Mesendoderm (in vitro differentiated cells): Measurements from ENCODE around the gene LRRC47. TPM values are rescaled to one million over a fixed set of nuclear protein-coding genes. Genes with fewer than 3 reads are reported as not detected.
A peak's percentile ranks its signal among the peaks of the same experiment; 100 is the strongest.

Experiments used
- DNase-seq: peaks from one replicate; pipeline ENCODE4 v3.0.0; 2013
- H2AK5ac ChIP-seq: 2 replicates; pipeline ENCODE4 v1.6.1; 2013; ENCODE audit warnings: low read length, inconsistent platforms
- H2BK120ac ChIP-seq: 2 replicates; pipeline ENCODE4 v1.6.1; 2013; ENCODE audit warnings: low read depth, mild to moderate bottlenecking, low read length, moderate library complexity, mixed read lengths
- H2BK15ac ChIP-seq: replicated peaks from 2 replicates; pipeline ENCODE4 v1.6.1; 2013; ENCODE audit warnings: low read depth, mild to moderate bottlenecking, moderate library complexity
- H2BK5ac ChIP-seq: 2 replicates; pipeline ENCODE4 v1.6.1; 2013; ENCODE audit warnings: low read length, inconsistent platforms
- H3K18ac ChIP-seq: 2 replicates; pipeline ENCODE4 v1.6.1; 2013; ENCODE audit warnings: mild to moderate bottlenecking, low read length, mixed read lengths
- H3K23ac ChIP-seq: one replicate; pipeline ENCODE4 v1.6.1; 2013; ENCODE audit warnings: low read length
- H3K27ac ChIP-seq: 2 replicates; pipeline ENCODE4 v1.5.1; 2013; ENCODE audit warnings: low read depth, mild to moderate bottlenecking, inconsistent platforms, low read length, moderate library complexity
- H3K27me3 ChIP-seq: 2 replicates; pipeline ENCODE4 v1.6.1; 2013; ENCODE audit warnings: low read length, control low read depth, mild to moderate bottlenecking, inconsistent platforms; ENCODE audit not compliant: insufficient read depth, poor library complexity
- H3K36me3 ChIP-seq: 2 replicates; pipeline ENCODE4 v1.6.1; 2013; ENCODE audit warnings: low read length, inconsistent platforms; ENCODE audit not compliant: control insufficient read depth, insufficient read depth
- H3K4ac ChIP-seq: one replicate; pipeline ENCODE4 v1.6.1; 2013; ENCODE audit warnings: low read depth, mild to moderate bottlenecking, low read length, moderate library complexity
- H3K4me1 ChIP-seq: 2 replicates; pipeline ENCODE4 v1.6.1; 2013; ENCODE audit warnings: low read depth, low read length, inconsistent platforms; ENCODE audit not compliant: control insufficient read depth
- H3K4me2 ChIP-seq: 2 replicates; pipeline ENCODE4 v1.6.1; 2013; ENCODE audit warnings: low read length
- H3K4me3 ChIP-seq: 2 replicates; pipeline ENCODE4 v1.5.1; 2013; ENCODE audit warnings: mild to moderate bottlenecking, low read length
- H3K56ac ChIP-seq: one replicate; pipeline ENCODE4 v1.6.1; 2013; ENCODE audit warnings: low read length
- H3K79me1 ChIP-seq: 2 replicates; pipeline ENCODE4 v1.6.1; 2013; ENCODE audit warnings: low read length, inconsistent platforms
- H3K79me2 ChIP-seq: 2 replicates; pipeline ENCODE4 v1.6.1; 2013; ENCODE audit warnings: mild to moderate bottlenecking, low read length; ENCODE audit not compliant: control insufficient read depth, insufficient read depth
- H3K9ac ChIP-seq: 2 replicates; pipeline ENCODE4 v1.6.1; 2013; ENCODE audit warnings: low read length, inconsistent platforms
- H4K5ac ChIP-seq: one replicate; pipeline ENCODE4 v1.6.1; 2013; ENCODE audit warnings: low read length
- H4K8ac ChIP-seq: one replicate; pipeline ENCODE4 v1.6.1; 2013; ENCODE audit warnings: low read depth, mild to moderate bottlenecking, control low read depth, low read length, moderate library complexity
- WGBS: extraction: QIAGEN DNeasy Blood & Tissue Kit; methylation state at CpG from one replicate; pipeline ENCODE4 v1.1.7; 2013; ENCODE audit warnings: low lambda C conversion rate, missing lambda C conversion rate; ENCODE audit not compliant: insufficient coverage; ENCODE audit errors: extremely low coverage; 5-methylcytosine and 5-hydroxymethylcytosine counted together
- polyA plus RNA-seq, 2 experiments: library from polyadenylated mRNA; stranded (reverse); fragments of 200-250 nt; gene quantifications; one replicate each; pipeline ENCODE4 v1.2.3, GENCODE V29; 2013

The LRRC47 gene
- 29.4 TPM for polyA plus RNA-seq (2013, experiment 1 of 2)
- polyA plus RNA-seq (2013, experiment 2 of 2) = 27.1 TPM

GRCh38 chr1:3796215-3797061, at the start of gene LRRC47:
Gene LRRC47 (minus strand): TSS chr1:3796498. CDS start chr1:3796476, 22 bp downstream.
- H2AK5ac ChIP-seq = no peak within 1 kb of the TSS
- no peak within 1 kb of the TSS for H2BK15ac ChIP-seq
- H3K23ac ChIP-seq = no peak within 1 kb of the TSS
- peak within 1 kb of the TSS; percentile 89 for H3K4me3 ChIP-seq
- H2BK120ac ChIP-seq = no peak within 1 kb of the TSS
- peak within 1 kb of the TSS; percentile 30 for H4K8ac ChIP-seq
- no peak within 1 kb of the TSS for H3K4ac ChIP-seq
- H3K27ac ChIP-seq = no peak within 1 kb of the TSS
- H3K79me1 ChIP-seq = peaks cover 9% of the 10 kb centered on the region
- DNase-seq = peak; percentile 93
- peak within 1 kb of the TSS; percentile 81 for H3K18ac ChIP-seq
- peak within 1 kb of the TSS; percentile 97 for H3K4me2 ChIP-seq
- no peak within 1 kb of the TSS for H4K5ac ChIP-seq
- H3K56ac ChIP-seq = peak within 1 kb of the TSS; percentile 95
- peak within 1 kb of the TSS; percentile 92 for H3K9ac ChIP-seq
- H3K4me1 ChIP-seq = no peaks in the 10 kb centered on the region
- peaks cover 22% of the 10 kb centered on the region for H3K79me2 ChIP-seq
- H3K36me3 ChIP-seq = no peaks in the 10 kb centered on the region
- H2BK5ac ChIP-seq = no peak within 1 kb of the TSS
- no CpG with 5 or more reads among the region's 60 CpGs for WGBS
- H3K27me3 ChIP-seq = no peaks in the 10 kb centered on the region

GRCh38 chr1:3842912-3843311, 46.6 kb upstream of the LRRC47 start:
- DNase-seq = no peak
- no CpG with 5 or more reads among the region's 9 CpGs for WGBS
- H2BK15ac ChIP-seq = no peak overlapping the region
- H3K4me3 ChIP-seq = no peak overlapping the region
- H3K9ac ChIP-seq = no peak overlapping the region
- no peak overlapping the region for H3K23ac ChIP-seq
- no peak overlapping the region for H2BK120ac ChIP-seq
- H2AK5ac ChIP-seq = no peak overlapping the region
- H3K18ac ChIP-seq = no peak overlapping the region
- H3K79me1 ChIP-seq = no peaks in the 10 kb centered on the region
- H3K27ac ChIP-seq = no peak overlapping the region
- no peaks in the 10 kb centered on the region for H3K4me1 ChIP-seq
- no peak overlapping the region for H3K4me2 ChIP-seq
- H2BK5ac ChIP-seq = no peak overlapping the region
- no peak overlapping the region for H3K4ac ChIP-seq
- H3K56ac ChIP-seq = no peak overlapping the region
- no peaks in the 10 kb centered on the region for H3K27me3 ChIP-seq
- no peak overlapping the region for H4K8ac ChIP-seq
- H3K79me2 ChIP-seq = no peaks in the 10 kb centered on the region
- H3K36me3 ChIP-seq = peaks cover 1% of the 10 kb centered on the region
- no peak overlapping the region for H4K5ac ChIP-seq

GRCh38 chr1:3841491-3841890, 45.2 kb upstream of the LRRC47 start:
- Histone ChIP-seq H3K9ac (no peak overlapping the region), H3K4me2 (no peak overlapping the region), H3K79me2 (no peaks in the 10 kb centered on the region), H3K4ac (no peak overlapping the region), H2BK15ac (no peak overlapping the region), H3K4me3 (no peak overlapping the region), H2BK120ac (no peak overlapping the region), H3K18ac (no peak overlapping the region), H3K36me3 (peaks cover 3% of the 10 kb centered on the region), H3K23ac (no peak overlapping the region), H3K79me1 (no peaks in the 10 kb centered on the region), H2BK5ac (no peak overlapping the region), H3K56ac (no peak overlapping the region), H2AK5ac (no peak overlapping the region), H4K5ac (no peak overlapping the region), H3K4me1 (no peaks in the 10 kb centered on the region), H3K27me3 (no peaks in the 10 kb centered on the region), H4K8ac (no peak overlapping the region), H3K27ac (no peak overlapping the region)
- WGBS = no CpG with 5 or more reads among the region's 7 CpGs
- no peak for DNase-seq

DNA sequence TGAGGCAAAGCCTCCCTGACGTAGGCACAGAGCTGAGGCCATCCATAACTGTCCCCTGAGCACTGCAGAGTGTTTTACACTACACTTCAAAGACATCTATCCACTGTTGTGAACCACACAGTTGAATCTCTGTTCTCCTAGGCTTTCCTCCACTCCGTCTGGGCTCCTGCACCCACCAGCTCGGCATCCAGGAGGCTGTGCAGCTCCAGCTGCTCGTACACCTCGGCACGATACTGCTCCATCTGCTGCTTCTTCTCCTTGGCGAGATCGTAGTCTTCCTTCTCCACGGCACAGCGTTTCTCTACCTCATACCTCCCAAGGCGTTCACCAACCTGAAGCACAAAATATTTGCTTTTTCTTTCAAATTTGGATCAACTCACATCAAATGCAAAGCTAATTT, 42.5 kb upstream of the LRRC47 start:
- WGBS = no CpG with 5 or more reads among the region's 11 CpGs
- Histone ChIP-seq H3K4me1 (no peaks in the 10 kb centered on the region), H2BK15ac (no peak overlapping the region), H3K79me2 (no peaks in the 10 kb centered on the region), H3K36me3 (peaks cover 5% of the 10 kb centered on the region), H3K79me1 (no peaks in the 10 kb centered on the region), H2BK120ac (no peak overlapping the region), H3K27me3 (no peaks in the 10 kb centered on the region), H2AK5ac (no peak overlapping the region), H3K56ac (no peak overlapping the region), H3K4me3 (no peak overlapping the region), H3K27ac (no peak overlapping the region), H3K23ac (no peak overlapping the region), H4K5ac (no peak overlapping the region), H3K18ac (no peak overlapping the region), H3K4me2 (no peak overlapping the region), H3K9ac (no peak overlapping the region), H4K8ac (no peak overlapping the region), H2BK5ac (no peak overlapping the region), H3K4ac (no peak overlapping the region)
- DNase-seq = no peak

DNA sequence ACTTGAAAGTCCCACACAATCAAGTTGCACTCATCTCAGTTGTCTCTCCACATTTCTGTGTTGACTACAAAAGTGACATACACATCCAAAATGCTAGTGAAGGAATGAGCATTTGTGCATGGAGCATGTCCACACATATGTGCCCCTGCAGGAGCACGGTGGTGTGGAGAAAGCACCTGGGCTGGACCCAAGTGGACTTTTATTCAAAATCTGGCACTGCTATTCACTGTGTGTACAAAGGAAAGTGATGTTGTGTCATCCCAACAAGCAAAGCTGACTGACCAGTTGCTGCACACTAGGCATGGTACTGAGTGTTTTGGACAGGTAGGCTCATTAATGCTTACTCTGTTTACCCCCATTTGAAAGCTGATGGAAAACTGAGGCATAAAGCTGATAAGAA, 41.4 kb upstream of the LRRC47 start:
- no peak overlapping the region for H3K18ac ChIP-seq
- H4K5ac ChIP-seq = no peak overlapping the region
- no peak overlapping the region for H2BK5ac ChIP-seq
- H2BK15ac ChIP-seq = no peak overlapping the region
- no peak overlapping the region for H3K9ac ChIP-seq
- H3K79me2 ChIP-seq = no peaks in the 10 kb centered on the region
- peaks cover 5% of the 10 kb centered on the region for H3K36me3 ChIP-seq
- no peak overlapping the region for H2AK5ac ChIP-seq
- H3K27ac ChIP-seq = no peak overlapping the region
- WGBS = no CpG with 5 or more reads among the region's 1 CpG
- H3K4ac ChIP-seq = no peak overlapping the region
- no peak overlapping the region for H4K8ac ChIP-seq
- H3K4me1 ChIP-seq = no peaks in the 10 kb centered on the region
- H3K79me1 ChIP-seq = no peaks in the 10 kb centered on the region
- H3K27me3 ChIP-seq = no peaks in the 10 kb centered on the region
- H3K56ac ChIP-seq = no peak overlapping the region
- no peak for DNase-seq
- no peak overlapping the region for H2BK120ac ChIP-seq
- H3K4me3 ChIP-seq = no peak overlapping the region
- no peak overlapping the region for H3K4me2 ChIP-seq
- no peak overlapping the region for H3K23ac ChIP-seq
